T-cell (primary cell): ENCODE results near the gene MPLKIP. TPM values are rescaled to one million over a fixed set of nuclear protein-coding genes. Genes with fewer than 3 reads are reported as not detected.
A peak's percentile ranks its signal among the peaks of the same experiment; 100 is the strongest.

Experiments
- ATAC-seq, 4 experiments: fragments of 200-7000 bp in 3 of 4; fragments of 150-1000 bp in 1 of 4; cut with Tn5 transposase; replicated peaks in 1 of 4; 1 replicate in 3 of 4; 2 replicates in 1 of 4; pipeline ENCODE4 v1.10.0; 2021; ENCODE audit warnings: moderate library complexity in 3 of 4, mild to moderate bottlenecking in 2 of 4, moderate number of reproducible peaks in 1 of 4
- CTCF ChIA-PET, 2 donors: fragments of 300-600 bp; sonication (Branson Sonifier 250); formaldehyde crosslinking; loops; one replicate each; lab custom pipeline; 2022; ENCODE audit warnings: antibody characterized with exemption in 2 of 2; lab: Charles Lee
- POLR2A ChIA-PET, 2 donors: fragments of 300-600 bp; sonication (Branson Sonifier 250); formaldehyde crosslinking; loops; one replicate each; lab custom pipeline; 2022; ENCODE audit warnings: antibody characterized with exemption in 2 of 2; lab: Charles Lee
- DNase-seq, 35 experiments: peaks; one replicate each; pipeline versions ENCODE4 v3.0.0 to v3.0.0-alpha.2; 2013 to 2023
- H3K27ac ChIP-seq: one replicate; pipeline ENCODE4 v1.5.1; 2013; ENCODE audit warnings: low read length
- H3K27me3 ChIP-seq, 2 experiments: replicated peaks in 1 of 2; 1 replicate in 1 of 2; 2 replicates in 1 of 2; pipeline versions ENCODE4 v1.6.1 to v1.7.0; 2013; ENCODE audit warnings: low read length in 1 of 2, mixed read lengths in 1 of 2; ENCODE audit not compliant: control insufficient read depth in 2 of 2, insufficient read depth in 2 of 2; ENCODE audit errors: extremely low read depth in 1 of 2
- H3K36me3 ChIP-seq, 2 donors: 1 replicate in 1 of 2; 2 replicates in 1 of 2; pipeline versions ENCODE4 v1.6.1 to v1.7.0; 2013; ENCODE audit warnings: low read length in 1 of 2; ENCODE audit not compliant: control insufficient read depth in 2 of 2, insufficient read depth in 1 of 2; ENCODE audit errors: extremely low read depth in 1 of 2
- H3K4me1 ChIP-seq, 2 experiments: 1 replicate in 1 of 2; 2 replicates in 1 of 2; pipeline versions ENCODE4 v1.6.1 to v1.7.0; 2013; ENCODE audit warnings: low read length in 2 of 2, mixed read lengths in 1 of 2; ENCODE audit not compliant: insufficient read depth in 2 of 2, control insufficient read depth in 1 of 2; ENCODE audit errors: extremely low read depth in 1 of 2
- H3K4me3 ChIP-seq, 2 donors: 1 replicate in 1 of 2; 2 replicates in 1 of 2; pipeline versions ENCODE4 v1.5.1 to v1.7.0; 2013; ENCODE audit warnings: mild to moderate bottlenecking in 2 of 2, low read length in 1 of 2, moderate library complexity in 1 of 2; ENCODE audit not compliant: control insufficient read depth in 1 of 2; ENCODE audit errors: extremely low read depth in 1 of 2
- H3K9me3 ChIP-seq: 2 replicates; pipeline ENCODE4 v1.7.0; 2013
- H3K27ac Mint-ChIP-seq, 2 donors: one replicate each; pipeline ENCODE4 v1.8.0; 2020 to 2021; ENCODE audit warnings: mild to moderate bottlenecking in 2 of 2, mixed read lengths in 2 of 2
- H3K27me3 Mint-ChIP-seq, 2 donors: one replicate each; pipeline ENCODE4 v1.8.0; 2021 to 2022; ENCODE audit warnings: mixed read lengths in 2 of 2
- H3K36me3 Mint-ChIP-seq: one replicate; pipeline ENCODE4 v1.8.0; 2021; ENCODE audit warnings: mixed read lengths
- H3K4me1 Mint-ChIP-seq, 3 donors: one replicate each; pipeline ENCODE4 v1.8.0; 2020 to 2022; ENCODE audit warnings: mixed read lengths in 3 of 3, mild to moderate bottlenecking in 1 of 3
- H3K4me3 Mint-ChIP-seq, 3 donors: one replicate each; pipeline ENCODE4 v1.8.0; 2020 to 2022; ENCODE audit warnings: mild to moderate bottlenecking in 3 of 3, mixed read lengths in 3 of 3, moderate library complexity in 3 of 3
- H3K9me3 Mint-ChIP-seq, 3 donors: one replicate each; pipeline ENCODE4 v1.8.0; 2020 to 2022; ENCODE audit warnings: mixed read lengths in 3 of 3
- WGBS: methylation state at CpG from one replicate; pipeline ENCODE4 v1.1.5; 2013; ENCODE audit warnings: missing lambda C conversion rate; ENCODE audit not compliant: insufficient coverage; 5-methylcytosine and 5-hydroxymethylcytosine counted together
- total RNA-seq, 35 experiments: library from RNA in 6 of 35; stranded (reverse) in 6 of 35; fragments of 120-200 nt in 1 of 35; gene quantifications; one replicate each; pipeline versions ENCODE4 v1.2.1 to v1.2.4 and lab custom pipeline; 2013 to 2026

The MPLKIP gene
- total RNA-seq, 5 donors from 2014 or later (not counting 1 experiment from before 2014, with no cell fraction given), result 16.6 to 39.0 (median 33.8) TPM

- Mint-ChIP-seq H3K27me3 (no peaks in the 10 kb centered on the region), H3K36me3 (peaks cover 13% of the 10 kb centered on the region), H3K4me3 (no peak overlapping the region), H3K9me3 (no peaks in the 10 kb centered on the region), H3K4me1 (peaks cover 2 to 6% (median 6%) of the 10 kb centered on the region in 3 donors), H3K27ac (no peak overlapping the region)
- ChIA-PET POLR2A (interaction anchor here in 1 of 2 donors (0.7 kb wide), 1 partner anchor 24 kb away, joined by 3 read pairs; no protein-coding TSS in a partner anchor), CTCF (interaction anchor here in 1 of 2 donors (0.7 kb wide), 1 partner anchor 201 kb away, joined by 4 read pairs; no protein-coding TSS in a partner anchor)
- H3K4me3 ChIP-seq, result no peak overlapping the region
- no peak overlapping the region for H3K27ac ChIP-seq
- ATAC-seq (no peak), DNase-seq (no peak)
- no peaks in the 10 kb centered on the region for H3K27me3 ChIP-seq
- H3K9me3 ChIP-seq, result no peaks in the 10 kb centered on the region
- H3K4me1 ChIP-seq, result no peaks in the 10 kb centered on the region
- H3K36me3 ChIP-seq, result peaks cover 0 to 15% of the 10 kb centered on the region in 2 donors
- WGBS, result 100% methylated on average over 2 of the region's 4 CpGs
These were observed 34.6 kb downstream of the MPLKIP start for GRCh38 chr7:40099837-40100236.

GRCh38 chr7:40098810-40099209 is 35.6 kb downstream of the MPLKIP start:
- no peaks in the 10 kb centered on the region for H3K4me1 ChIP-seq
- H3K27me3 ChIP-seq, result no peaks in the 10 kb centered on the region
- ChIA-PET CTCF (interaction anchor here in 1 of 2 donors (0.7 to 0.8 kb wide), 2 partner anchors 36 to 196 kb away, joined by 3 read pairs; partner anchors contain the start of genes MPLKIP and SUGCT), POLR2A (interaction anchor here in 1 of 2 donors (0.7 kb wide), 2 partner anchors 36 to 149 kb away, joined by 3 read pairs; partner anchors contain the start of genes CDK13 and MPLKIP)
- H3K27ac ChIP-seq, result no peak overlapping the region
- Mint-ChIP-seq H3K9me3 (no peaks in the 10 kb centered on the region), H3K4me3 (no peak overlapping the region), H3K27me3 (no peaks in the 10 kb centered on the region), H3K4me1 (peaks cover 2 to 10% (median 6%) of the 10 kb centered on the region in 3 donors), H3K36me3 (peaks cover 22% of the 10 kb centered on the region), H3K27ac (no peak overlapping the region)
- H3K36me3 ChIP-seq, result peaks cover 0 to 25% of the 10 kb centered on the region in 2 donors
- ATAC-seq (no peak), DNase-seq (no peak)
- no peak overlapping the region for H3K4me3 ChIP-seq
- no peaks in the 10 kb centered on the region for H3K9me3 ChIP-seq

GRCh38 chr7:40097728-40098127 is 36.7 kb downstream of the MPLKIP start:
- Histone ChIP-seq H3K36me3 (peaks cover 0 to 35% of the 10 kb centered on the region in 2 donors), H3K9me3 (no peaks in the 10 kb centered on the region), H3K4me1 (no peaks in the 10 kb centered on the region), H3K27me3 (no peaks in the 10 kb centered on the region), H3K27ac (no peak overlapping the region), H3K4me3 (no peak overlapping the region)
- H3K9me3 Mint-ChIP-seq, result no peaks in the 10 kb centered on the region
- no peak for DNase-seq
- no peak overlapping the region for H3K4me3 Mint-ChIP-seq
- peaks cover 2 to 10% (median 6%) of the 10 kb centered on the region in 3 donors for H3K4me1 Mint-ChIP-seq
- WGBS, result 100% methylated on average over 1 of the region's 2 CpGs
- CTCF ChIA-PET, result interaction anchor here in 1 of 2 donors (0.5 kb wide), 1 partner anchor 55 kb away, joined by 3 read pairs; no protein-coding TSS in a partner anchor
- no peak for ATAC-seq
- peak overlapping the region in 1 of 2 donors; percentile 45 for H3K27ac Mint-ChIP-seq
- peaks cover 28% of the 10 kb centered on the region for H3K36me3 Mint-ChIP-seq
- H3K27me3 Mint-ChIP-seq, result no peaks in the 10 kb centered on the region
- POLR2A ChIA-PET, result interaction anchor here in 1 of 2 donors (0.6 kb wide), 1 partner anchor 41 kb away, joined by 3 read pairs; no protein-coding TSS in a partner anchor

GRCh38 chr7:40095695-40096327 is 38.6 kb downstream of the MPLKIP start:
- Mint-ChIP-seq H3K9me3 (no peaks in the 10 kb centered on the region), H3K4me3 (no peak overlapping the region), H3K36me3 (peaks cover 41% of the 10 kb centered on the region), H3K4me1 (peaks cover 2 to 10% (median 6%) of the 10 kb centered on the region in 3 donors), H3K27ac (peak overlapping the region; percentile 69 to 73), H3K27me3 (no peaks in the 10 kb centered on the region)
- Histone ChIP-seq H3K27ac (no peak overlapping the region), H3K36me3 (peaks cover 0 to 49% of the 10 kb centered on the region in 2 donors), H3K27me3 (no peaks in the 10 kb centered on the region), H3K9me3 (no peaks in the 10 kb centered on the region), H3K4me3 (no peak overlapping the region), H3K4me1 (no peaks in the 10 kb centered on the region)
- ChIA-PET POLR2A (no interaction called here), CTCF (no interaction called here)
- DNase-seq, result no peak
- no peak for ATAC-seq
- no CpG with 5 or more reads among the region's 1 CpG for WGBS

- Mint-ChIP-seq H3K4me1 (peaks cover 2 to 10% (median 6%) of the 10 kb centered on the region in 3 donors), H3K27ac (no peak overlapping the region), H3K27me3 (no peaks in the 10 kb centered on the region), H3K9me3 (no peaks in the 10 kb centered on the region), H3K36me3 (peaks cover 41% of the 10 kb centered on the region), H3K4me3 (no peak overlapping the region)
- Histone ChIP-seq H3K36me3 (peaks cover 0 to 52% of the 10 kb centered on the region in 2 donors), H3K27ac (no peak overlapping the region), H3K4me3 (no peak overlapping the region), H3K4me1 (no peaks in the 10 kb centered on the region), H3K9me3 (no peaks in the 10 kb centered on the region), H3K27me3 (no peaks in the 10 kb centered on the region)
- WGBS, result 67% methylated on average over 1 of the region's 1 CpG
- ChIA-PET POLR2A (no interaction called here), CTCF (no interaction called here)
- ATAC-seq (no peak), DNase-seq (no peak)
These were observed 39.2 kb downstream of the MPLKIP start for GRCh38 chr7:40095230-40095629.

GRCh38 chr7:40093631-40094350 is 40.6 kb downstream of the MPLKIP start:
- Histone ChIP-seq H3K9me3 (no peaks in the 10 kb centered on the region), H3K27ac (no peak overlapping the region), H3K27me3 (no peaks in the 10 kb centered on the region), H3K4me1 (no peaks in the 10 kb centered on the region), H3K4me3 (no peak overlapping the region), H3K36me3 (peaks cover 0 to 54% of the 10 kb centered on the region in 2 donors)
- 100% methylated on average over 6 of the region's 8 CpGs for WGBS
- peaks cover 2 to 10% (median 6%) of the 10 kb centered on the region in 3 donors for H3K4me1 Mint-ChIP-seq
- ATAC-seq, result no peak
- ChIA-PET POLR2A (no interaction called here), CTCF (no interaction called here)
- no peak for DNase-seq
- H3K36me3 Mint-ChIP-seq, result peaks cover 45% of the 10 kb centered on the region
- H3K27ac Mint-ChIP-seq, result peak overlapping the region in 1 of 2 donors; percentile 49
- H3K27me3 Mint-ChIP-seq, result no peaks in the 10 kb centered on the region
- no peak overlapping the region for H3K4me3 Mint-ChIP-seq
- no peaks in the 10 kb centered on the region for H3K9me3 Mint-ChIP-seq
